Peyer's patch (tissue), 4 donors: ENCODE results near the gene DNAH12.

ENCODE experiments used
- POLR2A ChIP-seq, 2 donors: fragments of 450-650 bp; IDR thresholded peaks; one replicate each; pipeline ENCODE4 v1.5.1; 2017; ENCODE audit warnings: antibody characterized with exemption in 2 of 2, mild to moderate bottlenecking in 2 of 2, moderate library complexity in 2 of 2
- TF ChIP-seq, protein P1 (sequence below), 6 experiments: fragments of 450-650 bp in 4 of 6; fragments of 200-600 bp in 2 of 6; sonication (generic) in 1 of 6; IDR thresholded peaks; one replicate each; pipeline ENCODE4 v1.5.1; 2017 to 2019; ENCODE audit warnings: antibody characterized with exemption in 6 of 6, mild to moderate bottlenecking in 3 of 6, moderate library complexity in 1 of 6

DNA sequence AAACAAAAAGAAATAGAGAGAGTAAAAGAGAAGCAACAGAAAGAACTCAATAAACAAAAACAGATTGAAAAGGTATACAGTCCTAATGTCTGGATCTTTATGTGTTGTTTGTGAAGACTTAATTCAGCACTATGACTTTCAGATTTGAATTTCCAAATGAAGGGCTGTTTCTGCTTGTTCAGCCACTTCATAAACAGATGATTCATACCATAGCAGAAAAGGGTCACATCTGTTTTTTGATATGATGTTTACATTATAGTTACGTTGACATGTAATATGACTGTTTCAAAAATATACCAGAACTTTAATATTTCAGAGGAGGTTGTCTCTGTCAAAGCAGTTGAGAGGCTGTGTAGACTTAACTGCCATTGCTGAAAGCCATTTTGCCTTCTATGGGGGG is 275.7 kb downstream of the DNAH12 start:
- TF ChIP-seq POLR2A (IDR thresholded peaks at IDR 0.05), result no peak
- TF ChIP-seq, protein P1, sequence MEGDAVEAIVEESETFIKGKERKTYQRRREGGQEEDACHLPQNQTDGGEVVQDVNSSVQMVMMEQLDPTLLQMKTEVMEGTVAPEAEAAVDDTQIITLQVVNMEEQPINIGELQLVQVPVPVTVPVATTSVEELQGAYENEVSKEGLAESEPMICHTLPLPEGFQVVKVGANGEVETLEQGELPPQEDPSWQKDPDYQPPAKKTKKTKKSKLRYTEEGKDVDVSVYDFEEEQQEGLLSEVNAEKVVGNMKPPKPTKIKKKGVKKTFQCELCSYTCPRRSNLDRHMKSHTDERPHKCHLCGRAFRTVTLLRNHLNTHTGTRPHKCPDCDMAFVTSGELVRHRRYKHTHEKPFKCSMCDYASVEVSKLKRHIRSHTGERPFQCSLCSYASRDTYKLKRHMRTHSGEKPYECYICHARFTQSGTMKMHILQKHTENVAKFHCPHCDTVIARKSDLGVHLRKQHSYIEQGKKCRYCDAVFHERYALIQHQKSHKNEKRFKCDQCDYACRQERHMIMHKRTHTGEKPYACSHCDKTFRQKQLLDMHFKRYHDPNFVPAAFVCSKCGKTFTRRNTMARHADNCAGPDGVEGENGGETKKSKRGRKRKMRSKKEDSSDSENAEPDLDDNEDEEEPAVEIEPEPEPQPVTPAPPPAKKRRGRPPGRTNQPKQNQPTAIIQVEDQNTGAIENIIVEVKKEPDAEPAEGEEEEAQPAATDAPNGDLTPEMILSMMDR (IDR thresholded peaks at IDR 0.05), result no peak
